Measurements from ENCODE around the gene CLMP.

The CLMP gene

GRCh38 chr11:123178186-123178585, 16.9 kb downstream of the CLMP start:
- H3K9me2 ChIP-seq (ENCODE audit: low read depth, low read length): no peaks in the 10 kb centered on the region
- H3K4me1 ChIP-seq (ENCODE audit: insufficient read depth, low read length, severe bottlenecking): no peaks in the 10 kb centered on the region
- no peaks in the 10 kb centered on the region for H3K36me3 ChIP-seq (ENCODE audit: insufficient read depth, low read length)
- H4K20me1 ChIP-seq (ENCODE audit: insufficient read depth, low read length): no peaks in the 10 kb centered on the region
- H2AFZ ChIP-seq (ENCODE audit: low read length): no peak overlapping the region
- H3K27me3 ChIP-seq (ENCODE audit: insufficient read depth, low read length): no peaks in the 10 kb centered on the region
- no peak for TF ChIP-seq CTCF (IDR thresholded peaks at IDR 0.05; ENCODE audit: low read length)
- no peak for TF ChIP-seq EZH2 (IDR thresholded peaks at IDR 0.05; ENCODE audit: borderline replicate concordance, low read length)
- H3F3A ChIP-seq (ENCODE audit: insufficient read depth, low read length): no peaks in the 10 kb centered on the region
- H3K9me3 ChIP-seq (ENCODE audit: low read length): no peaks in the 10 kb centered on the region
- no peak overlapping the region for H3K27ac ChIP-seq (ENCODE audit: low read depth, low read length, poor library complexity, severe bottlenecking)
- H3K9ac ChIP-seq (ENCODE audit: low read length): no peak overlapping the region
- H3K4me3 ChIP-seq (ENCODE audit: low read depth, low read length, poor library complexity, severe bottlenecking): no peak overlapping the region
- no peak overlapping the region for H3K4me2 ChIP-seq (ENCODE audit: low read length)
- H3K79me2 ChIP-seq (ENCODE audit: insufficient read depth, low read length): no peaks in the 10 kb centered on the region

GRCh38 chr11:123176785-123177184, 18.3 kb downstream of the CLMP start:
- no peak overlapping the region for H3K9ac ChIP-seq (ENCODE audit: low read length)
- no peak overlapping the region for H3K4me2 ChIP-seq (ENCODE audit: low read length)
- H3K79me2 ChIP-seq (ENCODE audit: insufficient read depth, low read length): no peaks in the 10 kb centered on the region
- TF ChIP-seq CTCF (IDR thresholded peaks at IDR 0.05; ENCODE audit: low read length): no peak
- no peak for TF ChIP-seq EZH2 (IDR thresholded peaks at IDR 0.05; ENCODE audit: borderline replicate concordance, low read length)
- no peak overlapping the region for H2AFZ ChIP-seq (ENCODE audit: low read length)
- H3K9me3 ChIP-seq (ENCODE audit: low read length): no peaks in the 10 kb centered on the region
- no peaks in the 10 kb centered on the region for H3K9me2 ChIP-seq (ENCODE audit: low read depth, low read length)
- H3K27ac ChIP-seq (ENCODE audit: low read depth, low read length, poor library complexity, severe bottlenecking): no peak overlapping the region
- no peaks in the 10 kb centered on the region for H3F3A ChIP-seq (ENCODE audit: insufficient read depth, low read length)
- no peaks in the 10 kb centered on the region for H3K27me3 ChIP-seq (ENCODE audit: insufficient read depth, low read length)
- no peaks in the 10 kb centered on the region for H4K20me1 ChIP-seq (ENCODE audit: insufficient read depth, low read length)
- no peaks in the 10 kb centered on the region for H3K36me3 ChIP-seq (ENCODE audit: insufficient read depth, low read length)
- no peak overlapping the region for H3K4me3 ChIP-seq (ENCODE audit: low read depth, low read length, poor library complexity, severe bottlenecking)
- no peaks in the 10 kb centered on the region for H3K4me1 ChIP-seq (ENCODE audit: insufficient read depth, low read length, severe bottlenecking)

DNA sequence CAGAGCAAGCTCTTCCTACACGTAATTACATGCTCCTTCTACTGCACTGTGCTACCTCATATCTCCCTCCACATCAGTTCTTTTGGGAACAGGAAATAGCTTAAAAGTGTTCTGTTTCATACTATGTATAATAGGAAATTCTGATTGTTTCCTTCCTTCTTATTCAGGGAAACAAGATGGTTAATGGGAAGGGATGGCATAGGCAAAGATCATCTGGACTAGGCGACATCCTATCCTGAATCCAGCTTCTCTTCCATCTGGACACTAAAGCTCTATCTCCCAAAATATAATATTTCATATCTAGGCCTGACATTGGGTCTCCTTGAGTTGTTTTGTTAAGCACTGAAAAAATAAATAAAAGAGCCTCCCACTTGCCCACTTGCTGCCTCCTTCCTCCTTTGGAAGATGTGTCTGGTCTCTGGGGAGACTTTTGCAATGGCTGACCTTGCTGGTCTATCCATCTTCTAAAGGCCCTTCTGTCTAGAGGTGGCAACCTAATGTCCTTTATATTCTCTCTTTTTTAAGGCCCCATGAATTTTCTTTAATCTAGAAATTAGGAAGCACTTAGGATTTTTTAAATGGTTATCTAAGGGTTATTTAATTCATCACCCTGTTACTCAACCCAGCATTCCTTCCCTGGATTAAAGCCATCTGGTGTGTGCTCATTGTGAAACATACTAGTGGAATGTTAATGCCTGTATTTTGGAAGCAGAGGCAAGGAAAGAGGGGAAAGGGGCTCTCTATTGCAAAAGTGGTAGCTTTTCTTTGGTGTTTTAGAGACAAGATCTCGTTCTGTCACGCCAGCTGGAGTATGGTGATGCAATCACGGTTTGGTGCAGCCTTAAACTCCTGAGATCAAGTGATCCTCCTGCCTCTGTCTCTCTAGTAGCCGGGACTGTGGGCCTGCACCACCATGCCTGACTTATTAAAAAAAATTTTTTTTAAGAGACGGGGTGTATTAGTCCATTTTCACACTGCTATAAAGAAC, 20.6 kb downstream of the CLMP start:
- H2AFZ ChIP-seq (ENCODE audit: low read length): no peak overlapping the region
- no peaks in the 10 kb centered on the region for H3K4me1 ChIP-seq (ENCODE audit: insufficient read depth, low read length, severe bottlenecking)
- H3K27ac ChIP-seq (ENCODE audit: low read depth, low read length, poor library complexity, severe bottlenecking): no peak overlapping the region
- H4K20me1 ChIP-seq (ENCODE audit: insufficient read depth, low read length): no peaks in the 10 kb centered on the region
- no peaks in the 10 kb centered on the region for H3K27me3 ChIP-seq (ENCODE audit: insufficient read depth, low read length)
- H3K36me3 ChIP-seq (ENCODE audit: insufficient read depth, low read length): no peaks in the 10 kb centered on the region
- H3K9ac ChIP-seq (ENCODE audit: low read length): no peak overlapping the region
- H3K79me2 ChIP-seq (ENCODE audit: insufficient read depth, low read length): no peaks in the 10 kb centered on the region
- H3K9me2 ChIP-seq (ENCODE audit: low read depth, low read length): no peaks in the 10 kb centered on the region
- H3K9me3 ChIP-seq (ENCODE audit: low read length): no peaks in the 10 kb centered on the region
- TF ChIP-seq EZH2 (IDR thresholded peaks at IDR 0.05; ENCODE audit: borderline replicate concordance, low read length): no peak
- TF ChIP-seq CTCF (IDR thresholded peaks at IDR 0.05; ENCODE audit: low read length): no peak
- H3K4me2 ChIP-seq (ENCODE audit: low read length): no peak overlapping the region
- H3K4me3 ChIP-seq (ENCODE audit: low read depth, low read length, poor library complexity, severe bottlenecking): no peak overlapping the region
- no peaks in the 10 kb centered on the region for H3F3A ChIP-seq (ENCODE audit: insufficient read depth, low read length)
